ENCODE results near the gene TSPAN5. TPM values are rescaled to one million over a fixed set of nuclear protein-coding genes. Genes with fewer than 3 reads are reported as not detected.

Gene TSPAN5
- polyA plus RNA-seq, 1 of the 3 experiments (the other 2 are of a cell fraction) = 38.6 TPM

DNA sequence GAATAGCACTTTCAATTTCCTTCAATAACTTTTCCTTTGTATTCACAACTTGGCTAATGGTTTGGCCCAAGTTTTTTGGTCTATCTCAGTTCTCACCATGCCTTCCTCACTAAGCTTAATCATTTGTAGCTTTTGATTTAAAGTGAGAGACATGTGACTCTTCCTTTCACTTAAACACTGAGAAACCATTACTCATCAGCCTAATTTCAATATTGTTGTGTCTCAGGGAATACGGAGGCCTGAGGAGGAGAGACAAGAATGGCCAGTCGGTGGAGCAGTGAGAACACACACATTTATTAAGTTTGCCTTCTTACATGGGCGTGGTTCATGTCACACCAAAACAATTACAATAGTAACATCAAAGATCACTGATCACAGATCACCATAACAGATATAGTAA lies 56.7 kb downstream of the TSPAN5 start:
- Histone ChIP-seq H3K27me3 (ENCODE audit: insufficient read depth) (no peaks in the 10 kb centered on the region), H3K27ac (ENCODE audit: low read depth in 2 of 2, low read length in 1 of 2) (no peak overlapping the region), H3K9me2 (no peaks in the 10 kb centered on the region), H3K9ac (no peak overlapping the region), H3K79me2 (ENCODE audit: insufficient read depth) (peaks cover 84% of the 10 kb centered on the region), H3K36me3 (replicated peaks in 1 of 2; ENCODE audit: control insufficient read depth in 1 of 2, insufficient read depth in 2 of 2, low read length in 1 of 2) (peaks cover 0 to 18% of the 10 kb centered on the region in 2 experiments), H4K20me1 (ENCODE audit: insufficient read depth) (peaks cover 6% of the 10 kb centered on the region; the same call in 1 of the 2 replicates), H3K4me2 (no peak overlapping the region), H2AFZ (ENCODE audit: low read depth) (no peak overlapping the region), H3K4me1 (ENCODE audit: control insufficient read depth in 1 of 2, insufficient read depth in 2 of 2, low read depth in 1 of 2, low read length in 1 of 2) (no peaks in the 10 kb centered on the region; a peak in 1 of 4 replicates), H3F3A (replicated peaks; ENCODE audit: insufficient read depth) (peaks cover 4% of the 10 kb centered on the region), H3K9me3 (no peaks in the 10 kb centered on the region), H3K4me3 (ENCODE audit: low read depth in 2 of 2, low read length in 1 of 2) (no peak overlapping the region)
- POLR2A ChIA-PET = no interaction called here
- TF ChIP-seq CHD2 (IDR thresholded peaks at IDR 0.05; ENCODE audit: low read length, partially characterized antibody) (no peak), FOXM1 (IDR thresholded peaks at IDR 0.05; ENCODE audit: low read depth) (no peak)
- DNase-seq = no peak
- CTCF ChIA-PET = no interaction called here
- 95% methylated on average over 3 of the region's 3 CpGs for WGBS (ENCODE audit: low lambda C conversion rate)

DNA sequence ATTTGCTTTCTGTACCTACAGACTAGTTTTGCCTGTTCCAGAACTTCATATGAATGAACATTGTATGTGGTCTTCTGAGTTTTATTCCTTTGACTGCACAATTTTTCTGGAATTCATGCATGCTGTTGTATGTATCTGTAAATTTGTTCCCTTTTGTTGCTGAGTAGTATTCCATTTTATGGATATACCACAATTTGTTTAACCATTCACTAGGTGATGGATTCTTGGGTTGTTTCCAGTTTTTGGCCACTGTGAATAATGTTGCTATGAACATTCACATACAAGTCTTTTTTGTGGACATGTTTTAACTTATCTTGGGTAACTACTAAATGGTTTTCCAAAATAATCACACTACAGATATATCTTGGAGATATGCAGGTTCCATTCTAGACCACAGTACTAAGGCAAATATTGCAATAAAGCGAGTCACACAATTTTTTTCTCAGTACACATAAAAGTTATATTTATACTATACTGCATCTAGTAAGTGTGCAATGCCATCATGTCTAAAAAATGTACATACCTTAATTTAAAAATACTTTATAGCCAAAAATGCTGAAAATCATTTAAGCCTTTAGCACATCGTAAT lies 58.7 kb downstream of the TSPAN5 start:
- WGBS (ENCODE audit: low lambda C conversion rate) = 98% methylated on average over 2 of the region's 2 CpGs
- no peak overlapping the region for H3K4me3 ChIP-seq (ENCODE audit: low read depth in 2 of 2, low read length in 1 of 2)
- H3K36me3 ChIP-seq (replicated peaks in 1 of 2; ENCODE audit: control insufficient read depth in 1 of 2, insufficient read depth in 2 of 2, low read length in 1 of 2) = peaks cover 0 to 11% of the 10 kb centered on the region in 2 experiments
- no peak overlapping the region for H2AFZ ChIP-seq (ENCODE audit: low read depth)
- peaks cover 64% of the 10 kb centered on the region for H3K79me2 ChIP-seq (ENCODE audit: insufficient read depth)
- POLR2A ChIA-PET = no interaction called here
- peaks cover 6% of the 10 kb centered on the region; the same call in 1 of the 2 replicates for H4K20me1 ChIP-seq (ENCODE audit: insufficient read depth)
- no peak for DNase-seq
- H3K4me1 ChIP-seq (ENCODE audit: control insufficient read depth in 1 of 2, insufficient read depth in 2 of 2, low read depth in 1 of 2, low read length in 1 of 2) = no peaks in the 10 kb centered on the region
- no peaks in the 10 kb centered on the region for H3K27me3 ChIP-seq (ENCODE audit: insufficient read depth)
- CTCF ChIA-PET = no interaction called here
- H3K9me3 ChIP-seq = no peaks in the 10 kb centered on the region
- H3K27ac ChIP-seq (ENCODE audit: low read depth in 2 of 2, low read length in 1 of 2) = no peak overlapping the region
- H3K9me2 ChIP-seq = no peaks in the 10 kb centered on the region
- H3K9ac ChIP-seq = no peak overlapping the region
- peaks cover 4% of the 10 kb centered on the region for H3F3A ChIP-seq (replicated peaks; ENCODE audit: insufficient read depth)
- H3K4me2 ChIP-seq = no peak overlapping the region
- TF ChIP-seq TEAD4 (IDR thresholded peaks at IDR 0.05; ENCODE audit: borderline replicate concordance, insufficient read depth) (no peak), RXRA (IDR thresholded peaks at IDR 0.05; ENCODE audit: borderline replicate concordance, low read depth) (no peak), SIN3A (IDR thresholded peaks at IDR 0.05; ENCODE audit: borderline replicate concordance, low read depth, low read length) (no peak), ELF1 (IDR thresholded peaks at IDR 0.05) (no peak), RCOR1 (IDR thresholded peaks at IDR 0.05; ENCODE audit: low read length) (no peak), GABPA (IDR thresholded peaks at IDR 0.05; ENCODE audit: low read depth) (no peak), NFIC (IDR thresholded peaks at IDR 0.05; ENCODE audit: borderline replicate concordance) (no peak), MEF2A (IDR thresholded peaks at IDR 0.05; ENCODE audit: borderline replicate concordance, low read depth) (no peak), USF1 (IDR thresholded peaks at IDR 0.05; ENCODE audit: borderline replicate concordance, low read depth) (no peak), EP300 (IDR thresholded peaks at IDR 0.05; ENCODE audit: borderline replicate concordance in 1 of 2, low read depth in 1 of 2, low read length in 1 of 2) (no peak), EZH2phosphoT487 (IDR thresholded peaks at IDR 0.05; ENCODE audit: borderline replicate concordance, low read depth) (no peak), CTCF (IDR thresholded peaks at IDR 0.05) (no peak), IRF3 (IDR thresholded peaks at IDR 0.05; ENCODE audit: low read depth, low read length) (no peak), FOSL2 (IDR thresholded peaks at IDR 0.05; ENCODE audit: borderline replicate concordance, low read depth) (no peak)
- TF ChIP-seq, protein P1, sequence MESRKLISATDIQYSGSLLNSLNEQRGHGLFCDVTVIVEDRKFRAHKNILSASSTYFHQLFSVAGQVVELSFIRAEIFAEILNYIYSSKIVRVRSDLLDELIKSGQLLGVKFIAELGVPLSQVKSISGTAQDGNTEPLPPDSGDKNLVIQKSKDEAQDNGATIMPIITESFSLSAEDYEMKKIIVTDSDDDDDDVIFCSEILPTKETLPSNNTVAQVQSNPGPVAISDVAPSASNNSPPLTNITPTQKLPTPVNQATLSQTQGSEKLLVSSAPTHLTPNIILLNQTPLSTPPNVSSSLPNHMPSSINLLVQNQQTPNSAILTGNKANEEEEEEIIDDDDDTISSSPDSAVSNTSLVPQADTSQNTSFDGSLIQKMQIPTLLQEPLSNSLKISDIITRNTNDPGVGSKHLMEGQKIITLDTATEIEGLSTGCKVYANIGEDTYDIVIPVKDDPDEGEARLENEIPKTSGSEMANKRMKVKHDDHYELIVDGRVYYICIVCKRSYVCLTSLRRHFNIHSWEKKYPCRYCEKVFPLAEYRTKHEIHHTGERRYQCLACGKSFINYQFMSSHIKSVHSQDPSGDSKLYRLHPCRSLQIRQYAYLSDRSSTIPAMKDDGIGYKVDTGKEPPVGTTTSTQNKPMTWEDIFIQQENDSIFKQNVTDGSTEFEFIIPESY (IDR thresholded peaks at IDR 0.05; ENCODE audit: borderline replicate concordance, low read depth) = no peak
- TF ChIP-seq, protein P2, sequence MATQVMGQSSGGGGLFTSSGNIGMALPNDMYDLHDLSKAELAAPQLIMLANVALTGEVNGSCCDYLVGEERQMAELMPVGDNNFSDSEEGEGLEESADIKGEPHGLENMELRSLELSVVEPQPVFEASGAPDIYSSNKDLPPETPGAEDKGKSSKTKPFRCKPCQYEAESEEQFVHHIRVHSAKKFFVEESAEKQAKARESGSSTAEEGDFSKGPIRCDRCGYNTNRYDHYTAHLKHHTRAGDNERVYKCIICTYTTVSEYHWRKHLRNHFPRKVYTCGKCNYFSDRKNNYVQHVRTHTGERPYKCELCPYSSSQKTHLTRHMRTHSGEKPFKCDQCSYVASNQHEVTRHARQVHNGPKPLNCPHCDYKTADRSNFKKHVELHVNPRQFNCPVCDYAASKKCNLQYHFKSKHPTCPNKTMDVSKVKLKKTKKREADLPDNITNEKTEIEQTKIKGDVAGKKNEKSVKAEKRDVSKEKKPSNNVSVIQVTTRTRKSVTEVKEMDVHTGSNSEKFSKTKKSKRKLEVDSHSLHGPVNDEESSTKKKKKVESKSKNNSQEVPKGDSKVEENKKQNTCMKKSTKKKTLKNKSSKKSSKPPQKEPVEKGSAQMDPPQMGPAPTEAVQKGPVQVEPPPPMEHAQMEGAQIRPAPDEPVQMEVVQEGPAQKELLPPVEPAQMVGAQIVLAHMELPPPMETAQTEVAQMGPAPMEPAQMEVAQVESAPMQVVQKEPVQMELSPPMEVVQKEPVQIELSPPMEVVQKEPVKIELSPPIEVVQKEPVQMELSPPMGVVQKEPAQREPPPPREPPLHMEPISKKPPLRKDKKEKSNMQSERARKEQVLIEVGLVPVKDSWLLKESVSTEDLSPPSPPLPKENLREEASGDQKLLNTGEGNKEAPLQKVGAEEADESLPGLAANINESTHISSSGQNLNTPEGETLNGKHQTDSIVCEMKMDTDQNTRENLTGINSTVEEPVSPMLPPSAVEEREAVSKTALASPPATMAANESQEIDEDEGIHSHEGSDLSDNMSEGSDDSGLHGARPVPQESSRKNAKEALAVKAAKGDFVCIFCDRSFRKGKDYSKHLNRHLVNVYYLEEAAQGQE (IDR thresholded peaks at IDR 0.05; ENCODE audit: low read depth, low read length) = no peak

All from SK-N-SH (cell line).